ENCODE data around the gene KCNAB1.

The KCNAB1 gene

GRCh38 chr3:156586905-156587759, 466.8 kb downstream of the KCNAB1 start:
- DNase-seq, result peak; percentile 83 to 85

- DNase-seq, result no peak
Observed at GRCh38 chr3:156587760-156588069, 467.3 kb downstream of the KCNAB1 start.
